BJ (cell line): Measurements from ENCODE around the gene ZDHHC8. TPM values are rescaled to one million over a fixed set of nuclear protein-coding genes. Genes with fewer than 3 reads are reported as not detected.

Experiments used
- CTCF ChIA-PET: fragments of 350-600 bp; formaldehyde crosslinking; extraction: SDS; loops from one replicate; lab custom pipeline; 2021; ENCODE audit warnings: antibody characterized with exemption, inconsistent platforms; lab: Yijun Ruan, JAX
- POLR2A ChIA-PET: fragments of 300-600 bp; sonication (Branson Sonifier 250); formaldehyde crosslinking; extraction: SDS; loops from one replicate; lab custom pipeline; 2021; ENCODE audit warnings: antibody characterized with exemption; lab: Charles Lee
- DNase-seq: peaks from one replicate; pipeline ENCODE4 v3.0.0-alpha.2; 2011; ENCODE audit warnings: low read depth
- H3K27me3 ChIP-seq: 2 replicates; pipeline ENCODE4 v1.6.0; 2011; ENCODE audit warnings: low read length; ENCODE audit not compliant: control insufficient read depth, insufficient read depth
- H3K36me3 ChIP-seq: 2 replicates; pipeline ENCODE4 v1.5.1; 2011; ENCODE audit warnings: low read length; ENCODE audit not compliant: control insufficient read depth, insufficient read depth
- H3K4me3 ChIP-seq: 2 replicates; pipeline ENCODE4 v1.5.1; 2011; ENCODE audit warnings: low read depth, mild to moderate bottlenecking, control low read depth, low read length
- CTCF ChIP-seq: IDR thresholded peaks from 2 replicates; pipeline ENCODE4 v1.5.1; 2011; ENCODE audit warnings: low read depth, mild to moderate bottlenecking, control low read depth, inconsistent platforms, low read length, moderate library complexity; ENCODE audit not compliant: insufficient read depth
- polyA plus RNA-seq: library from polyadenylated mRNA; depleted of rRNA; stranded (reverse); fragments of >200 nt; gene quantifications from 2 replicates; pipeline ENCODE4 v1.2.3, GENCODE V29; 2011

The ZDHHC8 gene
- polyA plus RNA-seq, 1 experiment = 32.2 TPM

- H3K27me3 ChIP-seq = peaks cover 1% of the 10 kb centered on the region; the same call in 1 of the 2 replicates
- no peak overlapping the region for H3K4me3 ChIP-seq
- no peak for TF ChIP-seq CTCF
- CTCF ChIA-PET = no interaction called here
- H3K36me3 ChIP-seq = no peaks in the 10 kb centered on the region
- POLR2A ChIA-PET = no interaction called here
- DNase-seq = no peak
Observed at GRCh38 chr22:20170170-20170569, 38.6 kb downstream of the ZDHHC8 start.

GRCh38 chr22:20171288-20172140 is 39.9 kb downstream of the ZDHHC8 start:
- H3K4me3 ChIP-seq = no peak overlapping the region
- POLR2A ChIA-PET = no interaction called here
- H3K27me3 ChIP-seq = peaks cover 3% of the 10 kb centered on the region
- CTCF ChIA-PET = interaction anchor here (2.0 kb wide), 1 partner anchor 14 kb away, joined by 8 read pairs; no protein-coding TSS in a partner anchor
- DNase-seq = no peak
- TF ChIP-seq CTCF = no peak
- no peaks in the 10 kb centered on the region for H3K36me3 ChIP-seq

- no peak for TF ChIP-seq CTCF
- Histone ChIP-seq H3K4me3 (no peak overlapping the region), H3K36me3 (no peaks in the 10 kb centered on the region), H3K27me3 (peaks cover 3% of the 10 kb centered on the region; the same call in 1 of the 2 replicates)
- ChIA-PET CTCF (interaction anchor here (2.0 kb wide), 1 partner anchor 15 kb away, joined by 8 read pairs; no protein-coding TSS in a partner anchor), POLR2A (no interaction called here)
- DNase-seq = no peak
Observed at GRCh38 chr22:20172141-20172613, 40.6 kb downstream of the ZDHHC8 start.

- Histone ChIP-seq H3K36me3 (no peaks in the 10 kb centered on the region), H3K4me3 (no peak overlapping the region), H3K27me3 (peaks cover 3% of the 10 kb centered on the region; the same call in 1 of the 2 replicates)
- ChIA-PET CTCF (interaction anchor here (0.7 to 2.0 kb wide), 3 partner anchors 16 to 110 kb away, joined by 3 to 8 read pairs (median 3); no protein-coding TSS in a partner anchor), POLR2A (no interaction called here)
- DNase-seq = no peak
- TF ChIP-seq CTCF = no peak
Observed at GRCh38 chr22:20173246-20173645, 41.6 kb downstream of the ZDHHC8 start.

GRCh38 chr22:20173772-20174171 is 42.2 kb downstream of the ZDHHC8 start:
- CTCF ChIA-PET = interaction anchor here (0.7 to 2.1 kb wide), 3 partner anchors 64 to 110 kb away, joined by 3 to 12 read pairs (median 3); no protein-coding TSS in a partner anchor
- H3K4me3 ChIP-seq = no peak overlapping the region
- H3K27me3 ChIP-seq = peaks cover 3% of the 10 kb centered on the region; the same call in 1 of the 2 replicates
- no peak for DNase-seq
- POLR2A ChIA-PET = no interaction called here
- no peak for TF ChIP-seq CTCF
- no peaks in the 10 kb centered on the region for H3K36me3 ChIP-seq
